Esophagus squamous epithelium (tissue), 5 donors: ENCODE measurements around the gene CKM. TPM values are rescaled to one million over a fixed set of nuclear protein-coding genes. Genes with fewer than 3 reads are reported as not detected.

ENCODE experiments used
- DNase-seq: peaks from one replicate; lab custom pipeline; 2025; lab: John Stamatoyannopoulos, UW
- H3K27ac ChIP-seq, 4 donors: fragments of 200-600 bp; sonication (generic); one replicate each; pipeline ENCODE4 v1.5.1; 2016 to 2019; ENCODE audit warnings: mild to moderate bottlenecking in 1 of 4
- H3K27me3 ChIP-seq, 4 donors: fragments of 200-600 bp; sonication (generic); 1 replicate in 3 of 4; 2 replicates in 1 of 4; pipeline versions ENCODE4 v1.5.1 to v1.6.0; 2017 to 2021; ENCODE audit warnings: antibody characterized with exemption in 1 of 4
- H3K36me3 ChIP-seq, 3 donors: fragments of 200-600 bp; sonication (generic); one replicate each; pipeline ENCODE4 v1.5.1; 2016 to 2019
- H3K4me1 ChIP-seq, 3 donors: fragments of 200-600 bp; sonication (generic); one replicate each; pipeline ENCODE4 v1.5.1; 2017 to 2019
- H3K4me3 ChIP-seq, 4 donors: fragments of 200-600 bp; sonication (generic); 1 replicate in 3 of 4; 2 replicates in 1 of 4; pipeline ENCODE4 v1.5.1; 2016 to 2019; ENCODE audit warnings: mild to moderate bottlenecking in 2 of 4, moderate library complexity in 1 of 4
- H3K9me3 ChIP-seq, 3 donors: fragments of 200-600 bp; sonication (generic); one replicate each; pipeline ENCODE4 v1.5.1; 2016 to 2019
- POLR2A ChIP-seq, 4 donors: fragments of 450-650 bp; IDR thresholded peaks; one replicate each; pipeline ENCODE4 v1.6.1; 2017; ENCODE audit warnings: antibody characterized with exemption in 4 of 4, mild to moderate bottlenecking in 4 of 4, moderate library complexity in 3 of 4
- WGBS, 2 donors: methylation state at CpG; one replicate each; pipeline ENCODE4 v1.1.5; 2018; 5-methylcytosine and 5-hydroxymethylcytosine counted together
- intact Hi-C: fragments of 100-400 bp; cut with DNase I; formaldehyde crosslinking; loops from one replicate; pipeline ENCODE4 v1.15.0; 2022
- total RNA-seq, 4 donors: library from RNA; depleted of rRNA; stranded (reverse); fragments of >200 nt; gene quantifications; one replicate each; pipeline ENCODE4 v1.1.0, GENCODE V29; 2016
- TF ChIP-seq, protein P1 (sequence below), 6 experiments: fragments of 450-650 bp in 4 of 6; fragments of 200-600 bp in 2 of 6; sonication (generic) in 2 of 6; IDR thresholded peaks; one replicate each; pipeline ENCODE4 v1.5.1; 2016 to 2019; ENCODE audit warnings: antibody characterized with exemption in 6 of 6, mild to moderate bottlenecking in 4 of 6, moderate library complexity in 4 of 6
- donor health status: DM: yes; HTN: yes; CAD: no.

CKM gene
- total RNA-seq, 4 donors from 2014 or later: not detected

DNA sequence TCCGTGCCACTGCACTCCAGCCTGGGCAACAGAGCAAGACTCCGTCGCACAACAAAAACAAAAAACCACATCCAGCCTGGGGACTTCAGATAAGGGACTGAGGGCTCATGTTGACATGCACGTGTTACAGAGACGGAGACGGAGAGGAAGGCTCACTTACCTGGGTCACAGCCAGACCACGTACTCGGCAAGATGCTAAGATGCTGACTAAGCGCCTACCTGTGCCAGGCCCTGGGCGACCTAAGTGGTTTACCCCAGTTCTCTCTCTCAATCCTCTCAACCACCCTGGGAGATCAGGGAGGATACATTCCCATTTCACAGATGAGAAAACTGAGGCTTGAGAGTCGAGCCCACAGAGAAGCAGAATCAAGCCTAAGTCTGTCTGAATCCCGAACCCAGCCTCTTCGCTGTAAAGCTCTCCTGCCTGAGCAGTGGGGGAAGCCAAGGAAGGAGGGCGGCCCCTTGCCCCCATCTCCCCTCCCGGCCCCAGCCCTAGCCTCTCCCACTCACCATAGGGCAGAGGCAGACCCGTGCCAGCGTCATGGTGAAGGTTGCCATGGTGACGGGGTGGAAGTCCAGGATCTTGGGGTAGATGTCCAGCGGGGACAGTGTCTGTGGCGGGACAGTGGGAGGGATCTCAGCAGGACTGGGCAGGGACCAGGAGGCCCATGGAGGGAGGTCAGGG is 34.2 kb upstream of the CKM start:
- H3K27me3 ChIP-seq: no peaks in the 10 kb centered on the region
- TF ChIP-seq, protein P1, sequence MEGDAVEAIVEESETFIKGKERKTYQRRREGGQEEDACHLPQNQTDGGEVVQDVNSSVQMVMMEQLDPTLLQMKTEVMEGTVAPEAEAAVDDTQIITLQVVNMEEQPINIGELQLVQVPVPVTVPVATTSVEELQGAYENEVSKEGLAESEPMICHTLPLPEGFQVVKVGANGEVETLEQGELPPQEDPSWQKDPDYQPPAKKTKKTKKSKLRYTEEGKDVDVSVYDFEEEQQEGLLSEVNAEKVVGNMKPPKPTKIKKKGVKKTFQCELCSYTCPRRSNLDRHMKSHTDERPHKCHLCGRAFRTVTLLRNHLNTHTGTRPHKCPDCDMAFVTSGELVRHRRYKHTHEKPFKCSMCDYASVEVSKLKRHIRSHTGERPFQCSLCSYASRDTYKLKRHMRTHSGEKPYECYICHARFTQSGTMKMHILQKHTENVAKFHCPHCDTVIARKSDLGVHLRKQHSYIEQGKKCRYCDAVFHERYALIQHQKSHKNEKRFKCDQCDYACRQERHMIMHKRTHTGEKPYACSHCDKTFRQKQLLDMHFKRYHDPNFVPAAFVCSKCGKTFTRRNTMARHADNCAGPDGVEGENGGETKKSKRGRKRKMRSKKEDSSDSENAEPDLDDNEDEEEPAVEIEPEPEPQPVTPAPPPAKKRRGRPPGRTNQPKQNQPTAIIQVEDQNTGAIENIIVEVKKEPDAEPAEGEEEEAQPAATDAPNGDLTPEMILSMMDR (IDR thresholded peaks at IDR 0.05): no peak
- TF ChIP-seq POLR2A (IDR thresholded peaks at IDR 0.05): no peak
- no peak overlapping the region for H3K27ac ChIP-seq
- intact Hi-C loops: no loop called here
- no peaks in the 10 kb centered on the region for H3K4me1 ChIP-seq
- H3K9me3 ChIP-seq: no peaks in the 10 kb centered on the region
- DNase-seq: no peak
- no peak overlapping the region for H3K4me3 ChIP-seq
- WGBS, 2 donors: 75 to 83% methylated on average over 12 to 14 of the region's 20 CpGs
- H3K36me3 ChIP-seq: peaks cover 4 to 91% (median 13%) of the 10 kb centered on the region in 3 donors

DNA sequence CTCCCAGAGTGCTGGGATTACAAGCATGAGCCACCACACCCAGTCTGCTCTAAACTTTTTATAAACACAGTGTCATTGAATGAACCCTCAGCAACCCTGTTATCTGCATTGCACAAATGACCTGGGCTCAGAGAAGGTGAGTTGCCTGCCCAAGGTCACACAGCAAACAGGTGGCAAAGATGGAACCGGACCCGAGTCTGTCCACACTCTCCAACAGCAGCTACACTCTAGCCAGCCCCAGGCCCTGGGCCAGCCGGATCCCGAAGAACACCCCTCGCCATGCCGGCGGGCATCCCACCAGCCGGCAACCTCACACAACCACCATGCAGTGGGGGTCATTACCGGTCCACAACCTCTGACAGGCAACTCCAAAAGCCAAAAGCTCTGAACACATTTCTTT is 33.2 kb upstream of the CKM start:
- WGBS, 2 donors: 96 to 100% methylated on average over 1 to 6 of the region's 9 CpGs
- no peak overlapping the region for H3K4me3 ChIP-seq
- DNase-seq: no peak
- H3K9me3 ChIP-seq: no peaks in the 10 kb centered on the region
- no peak overlapping the region for H3K27ac ChIP-seq
- no peaks in the 10 kb centered on the region for H3K4me1 ChIP-seq
- TF ChIP-seq POLR2A (IDR thresholded peaks at IDR 0.05): no peak
- TF ChIP-seq, protein P1 (IDR thresholded peaks at IDR 0.05): no peak
- no peaks in the 10 kb centered on the region for H3K27me3 ChIP-seq
- intact Hi-C loops: no loop called here
- peaks cover 3 to 91% (median 22%) of the 10 kb centered on the region in 3 donors for H3K36me3 ChIP-seq

DNA sequence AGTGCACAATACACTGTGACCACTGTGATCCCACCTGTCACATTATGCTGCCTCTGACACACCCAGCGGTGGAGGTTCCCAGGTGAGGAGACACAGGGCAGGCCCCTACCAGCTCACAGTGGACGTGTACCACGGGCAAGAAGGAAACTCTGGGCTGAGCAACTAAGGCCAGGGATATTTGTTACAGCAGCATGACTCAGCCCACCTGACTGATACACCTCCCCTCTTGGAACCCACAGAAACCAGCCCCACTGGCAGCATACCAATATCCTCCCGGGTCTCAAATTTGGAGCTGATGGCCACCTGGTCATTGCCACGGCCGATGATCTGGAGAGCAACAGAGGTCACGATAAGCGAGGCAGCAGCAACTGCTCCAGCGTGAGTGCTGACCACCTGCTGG is 32.7 kb upstream of the CKM start:
- intact Hi-C loops: no loop called here

DNA sequence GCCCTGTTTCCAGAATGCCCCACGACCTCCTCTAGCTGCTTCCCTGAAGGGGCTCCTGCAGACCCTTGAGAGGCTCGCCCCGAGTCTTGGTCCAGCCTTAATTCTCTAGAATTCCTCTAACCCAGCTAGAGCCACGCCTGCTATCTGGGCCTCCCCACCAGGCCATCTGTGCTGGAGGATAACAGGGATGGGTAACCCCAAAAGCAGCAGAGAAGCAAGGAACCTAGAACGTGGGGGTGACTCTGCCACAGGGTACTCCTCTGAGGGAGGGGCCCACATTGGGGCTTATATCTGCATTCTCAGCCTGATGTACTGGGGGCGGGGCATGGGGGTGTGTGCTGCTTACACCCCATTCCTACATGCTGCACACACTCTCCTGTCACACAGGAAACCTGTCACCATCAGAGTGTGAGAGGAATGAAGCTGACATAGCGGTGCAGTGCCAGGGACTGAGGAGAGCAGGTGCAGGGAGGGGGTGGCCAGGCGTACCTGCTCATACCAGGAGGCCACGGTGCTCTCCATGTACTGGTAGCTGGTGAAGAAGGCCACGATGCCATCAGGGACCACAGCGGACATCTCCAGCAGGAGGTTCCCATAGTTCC is 31.7 kb upstream of the CKM start:
- DNase-seq: no peak
- Histone ChIP-seq H3K36me3 (peaks cover 9 to 92% (median 22%) of the 10 kb centered on the region in 3 donors), H3K4me3 (no peak overlapping the region), H3K27me3 (no peaks in the 10 kb centered on the region), H3K9me3 (no peaks in the 10 kb centered on the region), H3K4me1 (no peaks in the 10 kb centered on the region), H3K27ac (no peak overlapping the region)
- no peak for TF ChIP-seq POLR2A (IDR thresholded peaks at IDR 0.05)
- TF ChIP-seq, protein P1 (IDR thresholded peaks at IDR 0.05): no peak
- 88 to 95% methylated on average over 1 to 4 of the region's 11 CpGs for WGBS, 2 donors
- intact Hi-C loops: no loop called here

More for the DNA sequence above, 32.7 kb upstream of the CKM start:
- TF ChIP-seq, protein P1 (IDR thresholded peaks at IDR 0.05): no peak
- TF ChIP-seq POLR2A (IDR thresholded peaks at IDR 0.05): no peak
- peaks cover 8 to 91% (median 22%) of the 10 kb centered on the region in 3 donors for H3K36me3 ChIP-seq
- no peak overlapping the region for H3K4me3 ChIP-seq
- H3K4me1 ChIP-seq: no peaks in the 10 kb centered on the region
- no peaks in the 10 kb centered on the region for H3K9me3 ChIP-seq
- DNase-seq: no peak
- WGBS, 2 donors: 92 to 100% methylated on average over 4 to 6 of the region's 9 CpGs
- H3K27me3 ChIP-seq: no peaks in the 10 kb centered on the region
- H3K27ac ChIP-seq: no peak overlapping the region
